GM12892 (cell line): ENCODE data around the gene COA7.

Source experiments
- POLR2A ChIP-seq: IDR thresholded peaks from 2 replicates; pipeline ENCODE4 v1.6.1; 2011; ENCODE audit warnings: low read depth, low read length, control low read depth
- POLR2AphosphoS5 ChIP-seq: IDR thresholded peaks from 2 replicates; pipeline ENCODE4 v1.6.1; 2011; ENCODE audit warnings: low read depth, low read length, control low read depth
- TAF1 ChIP-seq: IDR thresholded peaks from 2 replicates; pipeline ENCODE4 v1.6.1; 2011; ENCODE audit warnings: low read depth, mild to moderate bottlenecking, control low read depth, low read length, borderline replicate concordance

GRCh38 chr1:52672946-52673345 is 25.2 kb downstream of the COA7 start:
- no peak for TF ChIP-seq POLR2AphosphoS5
- TF ChIP-seq POLR2A = no peak
- no peak for TF ChIP-seq TAF1
